Measurements from ENCODE around the gene MED27. TPM values are rescaled to one million over a fixed set of nuclear protein-coding genes. Genes with fewer than 3 reads are reported as not detected.

Gene MED27
- total and polyA plus RNA-seq, 2 donors (not counting 1 experiment from before 2014, with no cell fraction given), result 13.4 to 44.7 TPM

GRCh38 chr9:131836021-131836420 lies 243.6 kb downstream of the MED27 start:
- no peak overlapping the region for H3K9ac ChIP-seq (ENCODE audit: insufficient read depth, low read length)
- no peak overlapping the region for H2AFZ ChIP-seq (ENCODE audit: low read length)
- H3K36me3 ChIP-seq (ENCODE audit: control insufficient read depth, insufficient read depth, low read length), result no peaks in the 10 kb centered on the region
- H4K20me1 ChIP-seq (ENCODE audit: control insufficient read depth, extremely low read depth, insufficient read depth, low read length), result no peaks in the 10 kb centered on the region
- H3K27me3 ChIP-seq (ENCODE audit: control insufficient read depth, insufficient read depth, low read length), result peaks cover 2% of the 10 kb centered on the region
- TF ChIP-seq CTCF (conservative IDR thresholded peaks at IDR 0.05 in 1 of 2, IDR thresholded peaks at IDR 0.05 in 1 of 2; ENCODE audit: low read depth in 1 of 2, low read length in 2 of 2) (no peak), EZH2 (IDR thresholded peaks at IDR 0.05; ENCODE audit: low read length, missing control alignments) (no peak)
- DNase-seq (ENCODE audit: low read depth in 2 of 2), result no peak
- H3K27ac ChIP-seq (ENCODE audit: insufficient read depth, low read length), result no peak overlapping the region
- H3K4me2 ChIP-seq (ENCODE audit: extremely low read depth, insufficient read depth, low read length), result no peak overlapping the region
- H3K4me1 ChIP-seq (ENCODE audit: control insufficient read depth, extremely low read depth, insufficient read depth, low read length), result no peaks in the 10 kb centered on the region
- H3K9me3 ChIP-seq (ENCODE audit: control insufficient read depth, insufficient read depth, low read depth, low read length), result no peaks in the 10 kb centered on the region
- H3K4me3 ChIP-seq (replicated peaks in 1 of 4; ENCODE audit: control extremely low read depth in 1 of 4, insufficient read depth in 1 of 4, low read depth in 3 of 4, low read length in 4 of 4), result no peak overlapping the region
- no peaks in the 10 kb centered on the region for H3K79me2 ChIP-seq (ENCODE audit: control insufficient read depth, insufficient read depth, low read length)

GRCh38 chr9:131835151-131835910 lies 244.3 kb downstream of the MED27 start:
- Histone ChIP-seq H3K4me2 (ENCODE audit: extremely low read depth, insufficient read depth, low read length) (no peak overlapping the region), H3K9ac (ENCODE audit: insufficient read depth, low read length) (no peak overlapping the region), H3K4me3 (replicated peaks in 1 of 4; ENCODE audit: control extremely low read depth in 1 of 4, insufficient read depth in 1 of 4, low read depth in 3 of 4, low read length in 4 of 4) (no peak overlapping the region), H4K20me1 (ENCODE audit: control insufficient read depth, extremely low read depth, insufficient read depth, low read length) (no peaks in the 10 kb centered on the region), H3K36me3 (ENCODE audit: control insufficient read depth, insufficient read depth, low read length) (no peaks in the 10 kb centered on the region), H3K27me3 (ENCODE audit: control insufficient read depth, insufficient read depth, low read length) (peaks cover 2% of the 10 kb centered on the region), H3K79me2 (ENCODE audit: control insufficient read depth, insufficient read depth, low read length) (no peaks in the 10 kb centered on the region), H2AFZ (ENCODE audit: low read length) (no peak overlapping the region), H3K4me1 (ENCODE audit: control insufficient read depth, extremely low read depth, insufficient read depth, low read length) (no peaks in the 10 kb centered on the region), H3K9me3 (ENCODE audit: control insufficient read depth, insufficient read depth, low read depth, low read length) (no peaks in the 10 kb centered on the region), H3K27ac (ENCODE audit: insufficient read depth, low read length) (no peak overlapping the region)
- TF ChIP-seq CTCF (conservative IDR thresholded peaks at IDR 0.05 in 1 of 2, IDR thresholded peaks at IDR 0.05 in 1 of 2; ENCODE audit: low read depth in 1 of 2, low read length in 2 of 2), result no peak
- no peak for TF ChIP-seq EZH2 (IDR thresholded peaks at IDR 0.05; ENCODE audit: low read length, missing control alignments)
- DNase-seq (ENCODE audit: low read depth in 2 of 2), result peak in 1 of 2 donors; percentile 43

- peaks cover 2% of the 10 kb centered on the region for H3K27me3 ChIP-seq (ENCODE audit: control insufficient read depth, insufficient read depth, low read length)
- H3K9ac ChIP-seq (ENCODE audit: insufficient read depth, low read length), result no peak overlapping the region
- H3K4me3 ChIP-seq (replicated peaks in 1 of 4; ENCODE audit: control extremely low read depth in 1 of 4, insufficient read depth in 1 of 4, low read depth in 3 of 4, low read length in 4 of 4), result no peak overlapping the region
- no peak overlapping the region for H3K4me2 ChIP-seq (ENCODE audit: extremely low read depth, insufficient read depth, low read length)
- no peaks in the 10 kb centered on the region for H3K36me3 ChIP-seq (ENCODE audit: control insufficient read depth, insufficient read depth, low read length)
- no peaks in the 10 kb centered on the region for H3K4me1 ChIP-seq (ENCODE audit: control insufficient read depth, extremely low read depth, insufficient read depth, low read length)
- no peaks in the 10 kb centered on the region for H4K20me1 ChIP-seq (ENCODE audit: control insufficient read depth, extremely low read depth, insufficient read depth, low read length)
- TF ChIP-seq CTCF (conservative IDR thresholded peaks at IDR 0.05 in 1 of 2, IDR thresholded peaks at IDR 0.05 in 1 of 2; ENCODE audit: low read depth in 1 of 2, low read length in 2 of 2) (no peak), EZH2 (IDR thresholded peaks at IDR 0.05; ENCODE audit: low read length, missing control alignments) (no peak)
- no peak for DNase-seq (ENCODE audit: low read depth in 2 of 2)
- H3K9me3 ChIP-seq (ENCODE audit: control insufficient read depth, insufficient read depth, low read depth, low read length), result no peaks in the 10 kb centered on the region
- H3K79me2 ChIP-seq (ENCODE audit: control insufficient read depth, insufficient read depth, low read length), result no peaks in the 10 kb centered on the region
- H2AFZ ChIP-seq (ENCODE audit: low read length), result no peak overlapping the region
- H3K27ac ChIP-seq (ENCODE audit: insufficient read depth, low read length), result no peak overlapping the region
These were observed 244.9 kb downstream of the MED27 start for GRCh38 chr9:131834721-131835120.
